Parathyroid adenoma (tissue), 2 donors: Measurements from ENCODE around the gene CDH11.

ENCODE experiments used
- H2AFZ ChIP-seq: fragments of 300-600 bp; sonication (generic); one replicate; pipeline ENCODE4 v1.7.0; 2017; ENCODE audit warnings: antibody characterized with exemption, mild to moderate bottlenecking
- H3K27ac ChIP-seq: fragments of 300-600 bp; sonication (generic); one replicate; pipeline ENCODE4 v1.7.0; 2017
- H3K27me3 ChIP-seq: fragments of 300-600 bp; sonication (generic); one replicate; pipeline ENCODE4 v1.7.0; 2017; ENCODE audit warnings: low read length; ENCODE audit not compliant: control insufficient read depth, insufficient read depth
- H3K36me3 ChIP-seq: fragments of 300-600 bp; sonication (generic); one replicate; pipeline ENCODE4 v1.7.0; 2017; ENCODE audit warnings: low read length; ENCODE audit not compliant: control insufficient read depth, insufficient read depth
- H3K4me1 ChIP-seq: fragments of 300-600 bp; sonication (generic); one replicate; pipeline ENCODE4 v1.7.0; 2017; ENCODE audit warnings: control low read depth
- H3K4me2 ChIP-seq: fragments of 300-600 bp; sonication (generic); one replicate; pipeline ENCODE4 v1.7.0; 2017; ENCODE audit warnings: low read length
- H3K4me3 ChIP-seq: fragments of 300-600 bp; sonication (generic); one replicate; pipeline ENCODE4 v1.7.0; 2017; ENCODE audit warnings: low read depth, low read length
- H3K79me2 ChIP-seq: fragments of 300-600 bp; sonication (generic); one replicate; pipeline ENCODE4 v1.7.0; 2017; ENCODE audit warnings: control low read depth
- H3K9ac ChIP-seq: fragments of 300-600 bp; sonication (generic); one replicate; pipeline ENCODE4 v1.7.0; 2017; ENCODE audit warnings: mild to moderate bottlenecking
- H3K9me3 ChIP-seq: fragments of 300-600 bp; sonication (generic); one replicate; pipeline ENCODE4 v1.7.0; 2017; ENCODE audit warnings: low read length; ENCODE audit not compliant: control insufficient read depth
- TF ChIP-seq, protein P1 (sequence below): fragments of 300-600 bp; sonication (generic); IDR thresholded peaks from one replicate; pipeline ENCODE4 v1.7.0; 2017; ENCODE audit warnings: antibody characterized with exemption, mild to moderate bottlenecking
- donor health status: primary hyperparathyroidism.

Gene CDH11

GRCh38 chr16:65065031-65065430, 56.8 kb downstream of the CDH11 start:
- Histone ChIP-seq H3K9ac (no peak overlapping the region), H2AFZ (no peak overlapping the region), H3K9me3 (no peaks in the 10 kb centered on the region), H3K4me1 (no peaks in the 10 kb centered on the region), H3K4me2 (no peak overlapping the region), H3K4me3 (no peak overlapping the region), H3K79me2 (no peaks in the 10 kb centered on the region), H3K27ac (no peak overlapping the region), H3K27me3 (no peaks in the 10 kb centered on the region), H3K36me3 (no peaks in the 10 kb centered on the region)
- TF ChIP-seq, protein P1, sequence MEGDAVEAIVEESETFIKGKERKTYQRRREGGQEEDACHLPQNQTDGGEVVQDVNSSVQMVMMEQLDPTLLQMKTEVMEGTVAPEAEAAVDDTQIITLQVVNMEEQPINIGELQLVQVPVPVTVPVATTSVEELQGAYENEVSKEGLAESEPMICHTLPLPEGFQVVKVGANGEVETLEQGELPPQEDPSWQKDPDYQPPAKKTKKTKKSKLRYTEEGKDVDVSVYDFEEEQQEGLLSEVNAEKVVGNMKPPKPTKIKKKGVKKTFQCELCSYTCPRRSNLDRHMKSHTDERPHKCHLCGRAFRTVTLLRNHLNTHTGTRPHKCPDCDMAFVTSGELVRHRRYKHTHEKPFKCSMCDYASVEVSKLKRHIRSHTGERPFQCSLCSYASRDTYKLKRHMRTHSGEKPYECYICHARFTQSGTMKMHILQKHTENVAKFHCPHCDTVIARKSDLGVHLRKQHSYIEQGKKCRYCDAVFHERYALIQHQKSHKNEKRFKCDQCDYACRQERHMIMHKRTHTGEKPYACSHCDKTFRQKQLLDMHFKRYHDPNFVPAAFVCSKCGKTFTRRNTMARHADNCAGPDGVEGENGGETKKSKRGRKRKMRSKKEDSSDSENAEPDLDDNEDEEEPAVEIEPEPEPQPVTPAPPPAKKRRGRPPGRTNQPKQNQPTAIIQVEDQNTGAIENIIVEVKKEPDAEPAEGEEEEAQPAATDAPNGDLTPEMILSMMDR, result no peak

- Histone ChIP-seq H3K4me1 (no peaks in the 10 kb centered on the region), H3K27me3 (no peaks in the 10 kb centered on the region), H3K9ac (no peak overlapping the region), H2AFZ (no peak overlapping the region), H3K4me3 (no peak overlapping the region), H3K9me3 (no peaks in the 10 kb centered on the region), H3K27ac (no peak overlapping the region), H3K4me2 (no peak overlapping the region), H3K36me3 (no peaks in the 10 kb centered on the region), H3K79me2 (no peaks in the 10 kb centered on the region)
- TF ChIP-seq, protein P1, result no peak
Measured at GRCh38 chr16:65064131-65064530, 57.7 kb downstream of the CDH11 start.

GRCh38 chr16:65062736-65063583, 58.9 kb downstream of the CDH11 start:
- Histone ChIP-seq H3K79me2 (no peaks in the 10 kb centered on the region), H3K4me3 (no peak overlapping the region), H3K9me3 (no peaks in the 10 kb centered on the region), H3K36me3 (no peaks in the 10 kb centered on the region), H3K27me3 (no peaks in the 10 kb centered on the region), H3K27ac (no peak overlapping the region), H3K9ac (no peak overlapping the region), H2AFZ (no peak overlapping the region), H3K4me2 (no peak overlapping the region), H3K4me1 (no peaks in the 10 kb centered on the region)
- TF ChIP-seq, protein P1, result no peak

- TF ChIP-seq, protein P1, result no peak
- no peak overlapping the region for H3K4me3 ChIP-seq
- no peak overlapping the region for H2AFZ ChIP-seq
- H3K27me3 ChIP-seq, result no peaks in the 10 kb centered on the region
- no peak overlapping the region for H3K9ac ChIP-seq
- no peak overlapping the region for H3K4me2 ChIP-seq
- no peaks in the 10 kb centered on the region for H3K9me3 ChIP-seq
- no peaks in the 10 kb centered on the region for H3K79me2 ChIP-seq
- no peak overlapping the region for H3K27ac ChIP-seq
- no peaks in the 10 kb centered on the region for H3K36me3 ChIP-seq
- H3K4me1 ChIP-seq, result no peaks in the 10 kb centered on the region
Measured at GRCh38 chr16:65061935-65062518, 59.8 kb downstream of the CDH11 start.
